PFSK-1 (cell line): ENCODE results near the gene INPP4B.

Source experiments
- FOXP2 ChIP-seq: optimal IDR thresholded peaks from 2 replicates; pipeline ENCODE3; 2011; ENCODE audit warnings: borderline replicate concordance, control low read depth, inconsistent platforms; ENCODE audit not compliant: insufficient read depth; ENCODE audit errors: extremely low read length, extremely low read depth
- POLR2AphosphoS5 ChIP-seq: IDR thresholded peaks from 2 replicates; pipeline ENCODE4 v1.6.1; 2012; ENCODE audit warnings: low read depth, mild to moderate bottlenecking, control low read depth, low read length, moderate library complexity
- REST ChIP-seq, 2 experiments: IDR thresholded peaks; 2 replicates each; pipeline versions ENCODE4 v1.6.1 to v1.8.0; 2011 to 2012; ENCODE audit warnings: low read depth in 2 of 2, low read length in 2 of 2, control low read depth in 1 of 2, inconsistent platforms in 1 of 2, mild to moderate bottlenecking in 1 of 2, moderate library complexity in 1 of 2; ENCODE audit not compliant: insufficient read depth in 1 of 2
- SIN3A ChIP-seq: IDR thresholded peaks from 2 replicates; pipeline ENCODE4 v1.6.1; 2012; ENCODE audit warnings: mild to moderate bottlenecking, low read length, moderate library complexity, borderline replicate concordance; ENCODE audit not compliant: insufficient read depth
- TAF1 ChIP-seq: IDR thresholded peaks from 2 replicates; pipeline ENCODE4 v1.6.1; 2012; ENCODE audit warnings: low read length, control low read depth, borderline replicate concordance; ENCODE audit not compliant: insufficient read depth

- TF ChIP-seq SIN3A (no peak), POLR2AphosphoS5 (no peak), FOXP2 (no peak), TAF1 (no peak), REST (IDR thresholded peaks at IDR 0.05; ENCODE audit: insufficient read depth in 1 of 2, low read depth in 2 of 2, low read length in 2 of 2) (no peak)
Observed at GRCh38 chr4:142353149-142353738, 492.9 kb downstream of the INPP4B start.
